GM21526 (cell line): ENCODE results near the gene SLC46A2.

Experiments used
- ATAC-seq: cut with Tn5 transposase; IDR thresholded peaks from one replicate; pipeline ENCODE4 v1.9.1; 2021; ENCODE audit warnings: moderate library complexity; ENCODE audit not compliant: unreplicated experiment, low FRiP score

Gene SLC46A2

GRCh38 chr9:112890106-112891081 is at the start of gene SLC46A2:
Gene SLC46A2 (minus strand): TSS chr9:112890876. CDS start chr9:112890681, 195 bp downstream.
- ATAC-seq = no peak

GRCh38 chr9:112939418-112939817 is 48.7 kb upstream of the SLC46A2 start:
- ATAC-seq = no peak

GRCh38 chr9:112933696-112934095 is 43.0 kb upstream of the SLC46A2 start:
- ATAC-seq = no peak

- no peak for ATAC-seq
These were observed 34.5 kb upstream of the SLC46A2 start for GRCh38 chr9:112925058-112925641.

- ATAC-seq = no peak
These were observed 30.9 kb upstream of the SLC46A2 start for GRCh38 chr9:112921549-112921948.

- no peak for ATAC-seq
These were observed 27.3 kb upstream of the SLC46A2 start for GRCh38 chr9:112917987-112918362.

GRCh38 chr9:112917047-112917986 is 26.6 kb upstream of the SLC46A2 start:
- ATAC-seq = no peak

- no peak for ATAC-seq
These were observed 23.8 kb upstream of the SLC46A2 start for GRCh38 chr9:112914524-112914923.

GRCh38 chr9:112913326-112913725 is 22.6 kb upstream of the SLC46A2 start:
- no peak for ATAC-seq

- no peak for ATAC-seq
These were observed 22.0 kb upstream of the SLC46A2 start for GRCh38 chr9:112912636-112913035.

- no peak for ATAC-seq
These were observed 21.1 kb upstream of the SLC46A2 start for GRCh38 chr9:112911736-112912135.

- no peak for ATAC-seq
These were observed 14.4 kb upstream of the SLC46A2 start for GRCh38 chr9:112905084-112905483.

- no peak for ATAC-seq
These were observed 10.2 kb upstream of the SLC46A2 start for GRCh38 chr9:112900901-112901300.

GRCh38 chr9:112900488-112900887 is 9.8 kb upstream of the SLC46A2 start:
- ATAC-seq = no peak

- ATAC-seq = no peak
These were observed 8.2 kb upstream of the SLC46A2 start for GRCh38 chr9:112898872-112899311.

- no peak for ATAC-seq
These were observed 5.5 kb upstream of the SLC46A2 start for GRCh38 chr9:112896131-112896530.

- no peak for ATAC-seq
These were observed 4.0 kb upstream of the SLC46A2 start for GRCh38 chr9:112894699-112895098.

- no peak for ATAC-seq
These were observed 3.4 kb upstream of the SLC46A2 start for GRCh38 chr9:112894041-112894440.

GRCh38 chr9:112892981-112893380 is 2.3 kb upstream of the SLC46A2 start:
- no peak for ATAC-seq

GRCh38 chr9:112891521-112891920 is 845 bp upstream of the SLC46A2 start:
- ATAC-seq = no peak

- no peak for ATAC-seq
These were observed 3.3 kb downstream of the SLC46A2 start for GRCh38 chr9:112887381-112887780.
